ENCODE data around the gene SLC44A3. TPM values are rescaled to one million over a fixed set of nuclear protein-coding genes. Genes with fewer than 3 reads are reported as not detected.

The SLC44A3 gene
- total RNA-seq, 2 donors from 2014 or later: 17.8 to 32.9 TPM

GRCh38 chr1:94927405-94928175 lies 107.4 kb downstream of the SLC44A3 start:
- Histone ChIP-seq H3K4me3 (peak overlapping the region; percentile 19 to 72), H3K9me3 (no peaks in the 10 kb centered on the region), H3K27ac (peak overlapping the region; percentile 82 to 94 (median 91)), H3K36me3 (replicated peaks in 1 of 2; ENCODE audit: insufficient read depth in 1 of 2, low read depth in 2 of 2) (no peaks in the 10 kb centered on the region), H3K4me1 (peaks cover 54% of the 10 kb centered on the region), H3K27me3 (no peaks in the 10 kb centered on the region)
- WGBS, 2 donors: 23 to 57% methylated on average over 18 to 38 of the region's 40 CpGs
- no peak for TF ChIP-seq CTCF (IDR thresholded peaks at IDR 0.05)
- DNase-seq (peak; percentile 41 to 58 (median 54)), ATAC-seq (peak; percentile 22)
- intact Hi-C loops (cut with DNase I): no loop called here

GRCh38 chr1:94928293-94928939 lies 108.3 kb downstream of the SLC44A3 start:
- H3K36me3 ChIP-seq (replicated peaks in 1 of 2; ENCODE audit: insufficient read depth in 1 of 2, low read depth in 2 of 2): no peaks in the 10 kb centered on the region
- intact Hi-C loops (cut with DNase I): no loop called here
- ATAC-seq: no peak
- DNase-seq: no peak
- peak overlapping the region; percentile 22 to 94 (median 91) for H3K27ac ChIP-seq
- no peaks in the 10 kb centered on the region for H3K9me3 ChIP-seq
- H3K4me1 ChIP-seq: peaks cover 47% of the 10 kb centered on the region
- no peaks in the 10 kb centered on the region for H3K27me3 ChIP-seq
- no peak overlapping the region for H3K4me3 ChIP-seq
- 73 to 79% methylated on average over 7 of the region's 7 CpGs for WGBS, 2 donors
- TF ChIP-seq CTCF (IDR thresholded peaks at IDR 0.05) (no peak), POLR2A (IDR thresholded peaks at IDR 0.05) (no peak)

- no peak for ATAC-seq
- Histone ChIP-seq H3K9me3 (no peaks in the 10 kb centered on the region), H3K27ac (no peak overlapping the region), H3K36me3 (replicated peaks in 1 of 2; ENCODE audit: insufficient read depth in 1 of 2, low read depth in 2 of 2) (no peaks in the 10 kb centered on the region), H3K4me3 (no peak overlapping the region), H3K4me1 (peaks cover 35% of the 10 kb centered on the region), H3K27me3 (no peaks in the 10 kb centered on the region)
- 84 to 85% methylated on average over 11 of the region's 11 CpGs for WGBS, 2 donors
- peak in 1 of 4 donors; percentile 22 for DNase-seq
- intact Hi-C loops (cut with DNase I): loop anchor here (10.0 kb wide), 1 partner anchor 105 kb away; no protein-coding TSS in a partner anchor
- TF ChIP-seq POLR2A (IDR thresholded peaks at IDR 0.05) (no peak), CTCF (IDR thresholded peaks at IDR 0.05) (no peak)
Measured at GRCh38 chr1:94929351-94930217, 109.4 kb downstream of the SLC44A3 start.

GRCh38 chr1:94931254-94931841 lies 111.2 kb downstream of the SLC44A3 start:
- H3K27ac ChIP-seq: no peak overlapping the region
- no peak overlapping the region for H3K4me3 ChIP-seq
- H3K36me3 ChIP-seq (replicated peaks in 1 of 2; ENCODE audit: insufficient read depth in 1 of 2, low read depth in 2 of 2): no peaks in the 10 kb centered on the region
- no peaks in the 10 kb centered on the region for H3K9me3 ChIP-seq
- no peak for TF ChIP-seq CTCF (IDR thresholded peaks at IDR 0.05)
- TF ChIP-seq POLR2A (IDR thresholded peaks at IDR 0.05): no peak
- peaks cover 29% of the 10 kb centered on the region for H3K4me1 ChIP-seq
- 96% methylated on average over 7 of the region's 7 CpGs for WGBS, 2 donors
- DNase-seq (no peak), ATAC-seq (no peak)
- H3K27me3 ChIP-seq: no peaks in the 10 kb centered on the region
- intact Hi-C loops (cut with DNase I): loop anchor here (10.0 kb wide), 1 partner anchor 103 kb away; no protein-coding TSS in a partner anchor

All from body of pancreas (tissue), 4 donors.